GM12892 (cell line): Measurements from ENCODE around the gene KCNG4.

Source experiments
- POLR2A ChIP-seq: IDR thresholded peaks from 2 replicates; pipeline ENCODE4 v1.6.1; 2011; ENCODE audit warnings: low read depth, low read length, control low read depth
- POLR2AphosphoS5 ChIP-seq: IDR thresholded peaks from 2 replicates; pipeline ENCODE4 v1.6.1; 2011; ENCODE audit warnings: low read depth, low read length, control low read depth

DNA sequence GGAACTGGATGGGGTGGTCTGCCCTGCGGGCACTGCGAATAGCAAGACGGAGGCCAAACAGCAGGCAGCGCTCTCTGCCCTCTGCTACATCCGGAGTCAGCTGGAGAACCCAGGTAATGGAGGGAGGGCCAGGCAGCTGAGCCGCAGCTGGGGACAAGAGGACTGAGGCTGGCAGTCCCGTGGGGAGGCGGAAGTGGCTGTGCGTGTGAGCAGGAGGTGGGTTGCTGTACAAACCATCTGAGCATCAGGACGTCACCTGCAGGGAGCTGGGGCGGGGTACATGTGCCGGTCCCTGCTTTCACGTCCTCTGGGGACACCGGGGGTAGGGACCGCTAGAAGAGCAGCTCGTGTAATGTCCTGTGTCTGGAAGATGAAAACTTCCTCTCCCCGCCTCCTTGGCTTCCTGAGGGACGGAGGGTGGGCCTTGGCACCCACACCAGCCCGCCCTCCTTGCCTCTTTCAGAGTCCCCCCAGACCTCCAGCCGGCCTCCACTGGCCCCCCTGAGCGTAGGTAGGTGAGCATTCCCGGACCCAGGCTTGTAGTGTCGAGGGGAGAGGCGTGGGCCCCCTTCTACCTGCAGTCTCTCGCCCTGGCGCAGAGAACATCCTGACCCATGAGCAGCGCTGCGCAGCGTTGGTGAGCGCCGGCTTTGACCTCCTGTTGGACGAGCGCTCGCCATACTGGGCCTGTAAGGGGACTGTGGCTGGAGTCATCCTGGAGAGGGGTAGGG lies 45.2 kb downstream of the KCNG4 start:
- no peak for TF ChIP-seq POLR2A
- no peak for TF ChIP-seq POLR2AphosphoS5
